ENCODE results near the gene SPTSSA. TPM values are rescaled to one million over a fixed set of nuclear protein-coding genes. Genes with fewer than 3 reads are reported as not detected.

The SPTSSA gene
- total RNA-seq, 1 experiment from 2014 or later = 14.0 TPM

GRCh38 chr14:34502001-34502400 is 40.0 kb upstream of the SPTSSA start:
- no peaks in the 10 kb centered on the region for H3K36me3 ChIP-seq (ENCODE audit: low read depth, low read length)
- H4K20me1 ChIP-seq (ENCODE audit: low read length) = no peaks in the 10 kb centered on the region
- POLR2A ChIA-PET (ENCODE audit: unreplicated experiment) = interaction anchor here (0.7 kb wide), 1 partner anchor 986 kb away, joined by 3 read pairs; no protein-coding TSS in a partner anchor
- no peaks in the 10 kb centered on the region for H3K27me3 ChIP-seq (ENCODE audit: low read length)
- H3K4me3 ChIP-seq (ENCODE audit: low read length) = no peak overlapping the region
- H3K27ac ChIP-seq (ENCODE audit: low read length) = no peak overlapping the region
- no peak for TF ChIP-seq CTCF (conservative IDR thresholded peaks at IDR 0.05; ENCODE audit: low read depth, low read length)
- no peak for TF ChIP-seq EZH2 (IDR thresholded peaks at IDR 0.05; ENCODE audit: low read length, unreplicated experiment)
- TF ChIP-seq EZH2phosphoT487 (IDR thresholded peaks at IDR 0.05; ENCODE audit: borderline replicate concordance, low read length) = no peak
- no peaks in the 10 kb centered on the region for H3K9me2 ChIP-seq (replicated peaks; ENCODE audit: low read length)
- no TSS peak for BruUV-seq (replicated peaks)
- no peak overlapping the region for H3K9ac ChIP-seq (ENCODE audit: low read length)
- no peak overlapping the region for H3K4me2 ChIP-seq (ENCODE audit: low read length)
- CTCF ChIA-PET = interaction anchor here (0.7 kb wide), 1 partner anchor 170 kb away, joined by 3 read pairs; no protein-coding TSS in a partner anchor
- ATAC-seq = no peak
- peaks cover 16% of the 10 kb centered on the region for H3K4me1 ChIP-seq (ENCODE audit: insufficient read depth, low read length)
- intact Hi-C loops (cut with micrococcal nuclease) = no loop called here
- H3K9me3 ChIP-seq (ENCODE audit: low read length) = no peaks in the 10 kb centered on the region
- H3K79me2 ChIP-seq (ENCODE audit: low read length) = no peaks in the 10 kb centered on the region
- no peaks in the 10 kb centered on the region for H3F3A ChIP-seq (ENCODE audit: low read length, unreplicated experiment)
- H2AFZ ChIP-seq (ENCODE audit: low read length) = no peak overlapping the region
- no peak for DNase-seq

- Histone ChIP-seq H3K9me2 (replicated peaks; ENCODE audit: low read length) (no peaks in the 10 kb centered on the region), H3K79me2 (ENCODE audit: low read length) (no peaks in the 10 kb centered on the region), H2AFZ (ENCODE audit: low read length) (no peak overlapping the region), H3K9me3 (ENCODE audit: low read length) (no peaks in the 10 kb centered on the region), H3K4me3 (ENCODE audit: low read length) (no peak overlapping the region), H3K27ac (ENCODE audit: low read length) (no peak overlapping the region), H4K20me1 (ENCODE audit: low read length) (no peaks in the 10 kb centered on the region), H3K4me1 (ENCODE audit: insufficient read depth, low read length) (peaks cover 24% of the 10 kb centered on the region), H3K4me2 (ENCODE audit: low read length) (no peak overlapping the region), H3K36me3 (ENCODE audit: low read depth, low read length) (no peaks in the 10 kb centered on the region), H3K27me3 (ENCODE audit: low read length) (no peaks in the 10 kb centered on the region), H3F3A (ENCODE audit: low read length, unreplicated experiment) (no peaks in the 10 kb centered on the region), H3K9ac (ENCODE audit: low read length) (no peak overlapping the region)
- intact Hi-C loops (cut with micrococcal nuclease) = no loop called here
- ChIA-PET CTCF (no interaction called here), POLR2A (ENCODE audit: unreplicated experiment) (no interaction called here)
- no TSS peak for BruUV-seq (replicated peaks)
- ATAC-seq = no peak
- TF ChIP-seq EZH2phosphoT487 (IDR thresholded peaks at IDR 0.05; ENCODE audit: borderline replicate concordance, low read length) (no peak), EZH2 (IDR thresholded peaks at IDR 0.05; ENCODE audit: low read length, unreplicated experiment) (no peak), CTCF (conservative IDR thresholded peaks at IDR 0.05; ENCODE audit: low read depth, low read length) (no peak)
- DNase-seq = no peak
These were observed 39.1 kb upstream of the SPTSSA start for GRCh38 chr14:34501004-34501580.
